HG03060 (cell line): ENCODE results near the gene EEF1A2.
"Not testable (repeated sequence)": the region's sequence is repeated elsewhere in the genome, so short reads cannot be mapped to it uniquely, and the experiment has no call there.

Experiments used
- ATAC-seq: cut with Tn5 transposase; IDR thresholded peaks from one replicate; pipeline ENCODE4 v1.9.1; 2021; ENCODE audit warnings: low read depth, moderate number of reproducible peaks; ENCODE audit not compliant: unreplicated experiment

The EEF1A2 gene

DNA sequence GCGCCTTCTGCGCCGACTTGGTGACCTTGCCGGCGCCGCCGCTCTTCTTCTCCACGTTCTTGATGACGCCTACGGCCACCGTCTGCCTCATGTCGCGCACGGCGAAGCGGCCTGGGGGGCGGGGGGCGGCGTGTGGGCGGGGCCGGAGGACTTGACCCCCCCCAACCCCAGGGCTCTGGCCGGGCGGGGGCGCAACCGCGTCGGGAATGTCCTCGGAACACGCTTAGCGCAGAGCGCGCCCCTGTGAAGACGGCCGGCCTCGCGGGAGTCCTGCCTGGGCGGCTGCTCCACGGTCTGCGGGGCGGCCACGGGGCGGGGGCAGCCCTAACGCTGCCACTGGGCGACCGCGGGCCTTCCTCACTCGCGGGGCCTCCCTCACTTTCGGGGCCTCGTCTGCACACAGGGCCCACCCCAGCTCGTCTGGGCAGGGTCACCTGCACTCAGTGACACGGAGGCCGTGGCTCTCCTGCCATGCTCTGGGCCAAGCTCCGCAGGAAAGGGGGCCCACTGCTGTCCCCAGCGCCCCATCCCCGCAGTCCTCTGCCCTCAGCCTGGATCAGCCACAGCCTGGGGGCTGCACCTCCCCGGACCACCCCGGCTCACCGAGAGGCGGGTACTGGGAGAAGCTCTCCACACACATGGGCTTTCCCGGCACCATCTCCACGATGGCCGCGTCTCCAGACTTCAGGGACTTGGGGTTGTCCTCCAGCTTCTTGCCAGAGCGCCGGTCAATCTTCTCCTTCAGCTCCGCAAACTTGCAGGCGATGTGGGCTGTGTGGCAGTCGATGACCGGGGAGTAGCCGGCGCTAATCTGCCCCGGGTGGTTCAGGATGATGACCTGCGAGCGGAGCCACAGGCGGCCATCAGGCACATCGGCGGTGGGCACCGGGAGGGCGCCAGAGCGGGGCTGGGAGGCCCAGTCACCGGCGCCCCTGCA lies 10.3 kb downstream of the EEF1A2 start:
- ATAC-seq: no peak

GRCh38 chr20:63487781-63488241 lies 11.1 kb downstream of the EEF1A2 start:
- no peak for ATAC-seq

GRCh38 chr20:63487116-63487764 lies 11.6 kb downstream of the EEF1A2 start:
- ATAC-seq: no peak

- ATAC-seq: no peak
Measured at GRCh38 chr20:63486300-63486855, 12.5 kb downstream of the EEF1A2 start.

DNA sequence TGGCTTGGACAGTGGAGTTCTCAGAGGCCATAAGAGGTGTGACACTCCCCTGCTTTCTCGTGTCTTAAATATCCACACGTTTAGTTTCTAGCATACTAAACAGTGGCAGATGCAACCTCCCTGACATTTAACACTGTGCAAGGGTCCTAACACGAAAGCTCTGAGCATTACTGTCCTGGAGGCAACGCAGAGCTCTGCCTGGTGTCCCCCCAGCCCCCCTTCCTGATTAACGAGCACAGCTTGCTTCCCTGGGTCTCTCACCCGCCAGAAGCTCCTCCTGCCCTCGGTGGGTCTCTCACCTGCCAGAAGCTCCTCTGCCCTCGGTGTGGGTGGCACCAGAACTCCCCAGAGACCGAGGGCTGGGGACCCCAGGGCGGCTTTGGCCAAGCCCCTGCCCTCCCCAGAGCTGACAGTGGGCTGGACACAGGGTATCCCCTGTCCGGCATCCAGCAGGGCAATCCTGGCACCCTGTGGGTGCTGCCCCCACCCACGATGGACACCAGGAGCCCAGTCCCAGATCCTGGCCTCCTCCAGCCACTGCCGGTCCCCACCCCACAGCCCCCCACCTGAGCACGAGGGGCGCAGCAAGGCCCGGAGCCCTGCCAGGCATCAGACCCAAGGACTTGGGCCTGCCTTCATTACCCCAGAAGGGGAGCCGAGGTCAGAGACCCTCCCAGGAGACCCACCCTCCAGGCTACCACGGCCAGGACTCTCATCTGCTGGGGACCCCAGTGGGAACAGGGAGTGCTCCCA lies 14.1 kb downstream of the EEF1A2 start:
- no peak for ATAC-seq

DNA sequence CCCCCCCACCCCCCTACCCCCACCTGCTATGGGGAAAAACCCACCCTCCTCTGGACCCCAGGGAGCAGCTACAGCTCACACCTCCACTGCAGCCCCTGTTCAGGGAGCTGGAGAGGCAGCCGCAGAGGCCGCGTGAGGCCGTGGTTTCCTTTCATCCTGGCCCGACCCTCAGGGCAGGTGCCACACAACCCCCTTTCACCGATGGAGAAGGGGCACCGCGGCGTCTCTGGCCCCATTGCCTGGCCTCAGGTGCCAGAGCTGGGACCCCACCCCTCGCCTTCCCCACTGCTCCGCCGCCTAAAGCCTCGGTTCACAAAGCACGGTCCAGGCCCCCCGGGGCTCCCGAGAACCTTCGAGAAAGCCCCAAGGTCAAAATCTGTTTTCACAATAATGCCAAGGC lies 14.6 kb downstream of the EEF1A2 start:
- ATAC-seq: no peak

DNA sequence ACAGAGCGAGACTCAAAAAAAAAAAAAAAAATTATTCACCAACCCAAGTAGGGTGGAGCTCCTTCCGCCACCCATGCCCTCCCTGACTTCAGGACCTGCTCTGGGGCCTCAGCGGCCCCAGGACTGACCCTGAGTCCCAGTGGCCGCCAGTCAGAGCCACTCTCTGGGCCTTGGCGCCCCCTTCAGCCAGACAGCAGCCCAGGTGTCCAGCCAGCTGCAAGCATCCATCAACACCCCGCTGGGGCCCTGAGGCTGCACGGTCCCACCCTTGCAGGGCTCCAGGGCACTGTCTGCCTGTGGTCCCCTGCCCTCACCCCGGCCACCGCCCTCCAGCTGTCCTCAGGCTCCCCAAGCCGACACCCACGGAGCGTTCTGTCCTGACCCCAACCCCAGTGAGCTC lies 15.0 kb downstream of the EEF1A2 start:
- ATAC-seq: no peak

- no peak for ATAC-seq
Measured at GRCh38 chr20:63482021-63482587, 16.8 kb downstream of the EEF1A2 start.

- no peak for ATAC-seq
Measured at GRCh38 chr20:63481503-63481902, 17.4 kb downstream of the EEF1A2 start.

- not testable (repeated sequence) for ATAC-seq
Measured at GRCh38 chr20:63479695-63480419, 19.0 kb downstream of the EEF1A2 start.

- ATAC-seq: no peak
Measured at GRCh38 chr20:63478346-63479302, 20.3 kb downstream of the EEF1A2 start.

DNA sequence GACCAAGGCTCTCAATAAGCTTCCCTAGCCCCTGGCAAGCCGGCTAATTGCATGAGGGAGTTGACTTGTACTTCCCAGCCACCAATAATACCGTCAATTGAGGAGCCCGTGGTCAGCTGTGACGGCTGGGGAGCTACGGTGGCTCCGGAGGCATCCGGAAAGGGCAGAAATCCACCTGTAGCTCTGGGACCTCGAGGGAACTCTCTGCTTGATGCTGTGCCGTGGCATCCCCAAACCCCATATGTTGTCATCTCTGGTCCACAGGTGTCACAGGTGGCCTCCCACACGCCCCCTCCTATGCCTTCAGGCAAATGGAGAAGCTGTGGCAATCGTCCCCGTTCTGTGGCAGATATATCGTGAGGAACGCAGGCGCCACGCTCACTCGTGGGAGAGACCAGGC lies 20.9 kb downstream of the EEF1A2 start:
- no peak for ATAC-seq

GRCh38 chr20:63477061-63477616 lies 21.7 kb downstream of the EEF1A2 start:
- no peak for ATAC-seq

DNA sequence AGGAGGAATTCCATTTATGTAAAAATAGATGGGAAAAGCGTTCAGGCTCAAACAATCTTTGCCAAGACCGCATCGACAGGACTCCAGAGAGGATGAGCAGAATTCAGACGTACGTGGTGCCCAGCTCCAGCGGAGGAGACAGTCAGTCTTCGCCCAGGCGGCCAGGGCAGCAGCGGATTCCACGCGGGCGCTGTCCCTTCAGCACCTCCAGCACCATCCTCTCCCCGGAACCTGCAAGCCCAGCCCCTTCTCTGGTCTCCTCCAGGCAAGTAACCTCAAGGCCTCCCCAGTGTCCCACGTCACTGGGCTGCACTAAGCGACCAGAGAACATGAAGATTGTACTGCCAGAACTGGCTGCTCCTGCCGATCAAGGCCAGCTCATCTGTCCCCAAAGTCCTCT lies 23.7 kb downstream of the EEF1A2 start:
- ATAC-seq: no peak

- ATAC-seq: no peak
Measured at GRCh38 chr20:63473555-63474449, 25.1 kb downstream of the EEF1A2 start.

GRCh38 chr20:63472862-63473390 lies 26.0 kb downstream of the EEF1A2 start:
- ATAC-seq: no peak
